Tibial artery (tissue), 4 donors: ENCODE measurements around the gene PHACTR1.

Experiments used
- DNase-seq, 2 donors: peaks; one replicate each; pipeline ENCODE4 v3.0.0-alpha.2; 2019
- H3K27ac ChIP-seq, 2 donors: fragments of 200-600 bp; sonication (generic) in 1 of 2; 1 replicate in 1 of 2; 2 replicates in 1 of 2; pipeline ENCODE4 v1.5.1; 2018 to 2019; ENCODE audit warnings: mild to moderate bottlenecking in 1 of 2
- H3K27me3 ChIP-seq, 2 donors: fragments of 200-600 bp; sonication (generic) in 1 of 2; one replicate each; pipeline versions ENCODE4 v1.5.1 to v1.6.0; 2016 to 2019
- H3K36me3 ChIP-seq, 3 donors: fragments of 200-600 bp; sonication (generic) in 2 of 3; one replicate each; pipeline ENCODE4 v1.5.1; 2016 to 2019; ENCODE audit warnings: mild to moderate bottlenecking in 2 of 3
- H3K4me1 ChIP-seq, 4 donors: fragments of 200-600 bp; sonication (generic) in 2 of 4; 1 replicate in 3 of 4; 2 replicates in 1 of 4; pipeline ENCODE4 v1.5.1; 2016 to 2019
- H3K4me3 ChIP-seq, 2 donors: fragments of 200-600 bp; sonication (generic) in 1 of 2; 1 replicate in 1 of 2; 2 replicates in 1 of 2; pipeline ENCODE4 v1.5.1; 2018 to 2019; ENCODE audit warnings: mild to moderate bottlenecking in 2 of 2
- H3K9me3 ChIP-seq, 3 donors: fragments of 200-600 bp; sonication (generic) in 1 of 3; one replicate each; pipeline ENCODE4 v1.5.1; 2016 to 2019
- intact Hi-C: fragments of 100-400 bp; cut with DNase I; formaldehyde crosslinking; loops from one replicate; pipeline ENCODE4 v1.15.0; 2023; ENCODE audit warnings: low total_unique reads
- TF ChIP-seq, protein P1 (sequence below), 2 experiments: fragments of 200-600 bp in 1 of 2; fragments of 450-650 bp in 1 of 2; IDR thresholded peaks; one replicate each; pipeline ENCODE4 v1.5.1; 2017 to 2019; ENCODE audit warnings: antibody characterized with exemption in 2 of 2, mild to moderate bottlenecking in 1 of 2, moderate library complexity in 1 of 2

The PHACTR1 gene

DNA sequence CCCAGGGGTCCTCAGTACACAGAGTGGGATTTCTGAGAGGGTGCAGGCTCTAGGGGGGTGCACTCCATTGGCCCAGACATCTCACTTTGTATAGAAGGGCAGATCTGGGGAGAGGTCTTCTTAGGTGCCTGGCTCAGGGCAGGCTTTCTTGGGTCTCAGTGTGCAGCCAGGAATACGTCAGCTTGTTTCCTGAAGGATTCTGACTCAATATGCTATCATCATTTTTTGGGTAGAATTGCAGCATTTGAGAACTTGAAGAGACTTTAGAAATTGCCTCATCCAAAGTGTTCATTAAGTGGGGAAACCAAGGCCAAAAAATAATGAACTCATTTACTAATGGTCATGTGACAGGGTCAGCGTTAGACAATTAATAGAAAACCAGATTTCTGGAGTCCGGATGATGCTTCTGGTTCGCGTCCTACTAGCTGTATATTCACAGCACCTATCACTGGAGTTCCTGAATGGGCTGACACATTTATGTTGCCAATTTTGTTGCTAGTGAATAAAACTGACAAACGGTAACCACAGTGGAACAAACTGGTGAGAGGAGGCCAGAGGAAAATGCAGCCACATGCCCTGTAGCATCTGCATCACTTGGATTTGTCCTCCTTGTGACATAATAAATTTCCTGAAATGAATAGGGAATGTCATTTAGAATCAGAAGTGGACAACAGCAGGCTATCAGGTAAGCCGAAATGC lies 372.9 kb downstream of the PHACTR1 start:
- DNase-seq, result no peak
- Histone ChIP-seq H3K27ac (peak overlapping the region; percentile 42 to 60), H3K4me3 (no peak overlapping the region), H3K9me3 (no peaks in the 10 kb centered on the region), H3K4me1 (peaks cover 0 to 62% (median 18%) of the 10 kb centered on the region in 4 donors), H3K36me3 (no peaks in the 10 kb centered on the region), H3K27me3 (no peaks in the 10 kb centered on the region)
- TF ChIP-seq, protein P1, sequence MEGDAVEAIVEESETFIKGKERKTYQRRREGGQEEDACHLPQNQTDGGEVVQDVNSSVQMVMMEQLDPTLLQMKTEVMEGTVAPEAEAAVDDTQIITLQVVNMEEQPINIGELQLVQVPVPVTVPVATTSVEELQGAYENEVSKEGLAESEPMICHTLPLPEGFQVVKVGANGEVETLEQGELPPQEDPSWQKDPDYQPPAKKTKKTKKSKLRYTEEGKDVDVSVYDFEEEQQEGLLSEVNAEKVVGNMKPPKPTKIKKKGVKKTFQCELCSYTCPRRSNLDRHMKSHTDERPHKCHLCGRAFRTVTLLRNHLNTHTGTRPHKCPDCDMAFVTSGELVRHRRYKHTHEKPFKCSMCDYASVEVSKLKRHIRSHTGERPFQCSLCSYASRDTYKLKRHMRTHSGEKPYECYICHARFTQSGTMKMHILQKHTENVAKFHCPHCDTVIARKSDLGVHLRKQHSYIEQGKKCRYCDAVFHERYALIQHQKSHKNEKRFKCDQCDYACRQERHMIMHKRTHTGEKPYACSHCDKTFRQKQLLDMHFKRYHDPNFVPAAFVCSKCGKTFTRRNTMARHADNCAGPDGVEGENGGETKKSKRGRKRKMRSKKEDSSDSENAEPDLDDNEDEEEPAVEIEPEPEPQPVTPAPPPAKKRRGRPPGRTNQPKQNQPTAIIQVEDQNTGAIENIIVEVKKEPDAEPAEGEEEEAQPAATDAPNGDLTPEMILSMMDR (IDR thresholded peaks at IDR 0.05), result no peak
- intact Hi-C loops, result no loop called here

DNA sequence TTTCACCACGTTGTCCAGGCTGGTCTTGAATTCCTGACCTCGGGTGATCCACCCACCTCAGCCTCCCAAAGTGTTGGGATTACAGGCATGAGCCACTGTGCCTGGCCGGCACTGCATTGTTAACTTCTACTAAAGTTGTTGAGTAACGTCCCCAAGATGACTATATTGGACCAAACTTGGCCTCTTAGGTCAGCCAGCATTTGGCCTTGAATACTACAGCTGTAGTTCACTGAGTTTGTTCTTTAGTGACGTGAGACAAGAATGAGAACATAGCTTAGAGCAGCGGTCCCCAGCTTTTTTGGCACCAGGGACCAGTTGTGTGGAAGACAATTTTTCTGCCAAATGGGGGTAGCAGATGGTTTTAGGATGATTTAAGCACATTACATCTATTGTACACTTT lies 374.6 kb downstream of the PHACTR1 start:
- no peaks in the 10 kb centered on the region for H3K9me3 ChIP-seq
- DNase-seq, result peak; percentile 25 to 77
- H3K27me3 ChIP-seq, result no peaks in the 10 kb centered on the region
- TF ChIP-seq, protein P1 (IDR thresholded peaks at IDR 0.05), result no peak
- intact Hi-C loops, result loop anchor here (10.0 kb wide), 1 partner anchor 66 kb away; no protein-coding TSS in a partner anchor
- H3K36me3 ChIP-seq, result no peaks in the 10 kb centered on the region
- H3K4me3 ChIP-seq, result no peak overlapping the region
- peaks cover 0 to 73% (median 25%) of the 10 kb centered on the region in 4 donors for H3K4me1 ChIP-seq
- H3K27ac ChIP-seq, result peak overlapping the region; percentile 42 to 60

DNA sequence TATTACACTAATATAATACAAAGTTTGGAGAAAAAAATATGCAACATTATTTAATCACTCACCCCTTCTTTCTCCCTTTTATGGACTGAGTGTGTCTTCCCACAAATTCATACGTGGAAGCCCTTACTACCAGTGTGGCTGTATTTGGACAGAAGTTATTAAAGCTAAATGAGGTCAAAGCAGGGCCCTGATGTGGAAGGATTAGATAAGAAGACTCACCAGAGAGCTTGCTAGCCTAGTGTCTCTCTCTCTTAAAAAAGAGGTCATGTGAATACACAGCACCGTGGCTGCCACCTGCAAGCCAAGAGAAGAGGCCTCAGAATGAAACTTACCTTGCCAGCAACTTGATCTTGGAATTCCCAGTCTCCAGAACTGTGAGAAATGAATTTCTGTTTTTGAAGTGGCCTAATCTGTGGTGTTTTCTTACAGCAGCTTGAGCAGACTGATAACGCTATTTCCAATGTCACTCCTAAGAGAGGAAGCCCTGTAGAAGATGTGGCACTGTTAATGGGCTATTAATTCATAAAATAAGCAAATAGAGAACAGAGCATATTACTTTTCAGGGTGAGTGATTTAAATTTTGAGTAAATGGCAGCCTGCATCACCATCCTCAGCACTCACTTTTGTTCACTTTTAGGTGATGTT lies 378.3 kb downstream of the PHACTR1 start:
- Histone ChIP-seq H3K4me3 (no peak overlapping the region), H3K27me3 (no peaks in the 10 kb centered on the region), H3K4me1 (peaks cover 0 to 81% (median 33%) of the 10 kb centered on the region in 4 donors), H3K36me3 (no peaks in the 10 kb centered on the region), H3K9me3 (no peaks in the 10 kb centered on the region), H3K27ac (peak overlapping the region; percentile 44 to 67)
- TF ChIP-seq, protein P1 (IDR thresholded peaks at IDR 0.05), result no peak
- intact Hi-C loops, result loop anchor here (10.0 kb wide), 1 partner anchor 70 kb away; no protein-coding TSS in a partner anchor
- no peak for DNase-seq

DNA sequence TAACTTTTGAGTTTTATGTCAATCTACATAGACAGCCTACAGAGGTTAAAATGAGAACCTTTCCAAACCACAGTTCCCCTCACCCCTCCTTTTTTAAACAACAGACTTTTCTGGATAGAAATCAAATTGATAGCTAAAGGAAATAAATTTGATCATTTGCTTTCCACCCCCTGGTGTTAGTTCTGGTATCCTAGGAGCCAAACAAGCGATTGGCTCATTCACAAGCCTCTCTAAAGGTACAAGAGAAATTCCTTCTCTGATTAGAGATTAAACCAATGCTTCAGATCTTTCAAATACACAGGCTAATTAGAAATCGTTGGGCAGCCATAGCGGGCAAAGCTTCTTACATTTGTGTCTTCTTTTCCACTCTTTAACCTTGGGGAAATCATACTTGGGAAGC lies 379.5 kb downstream of the PHACTR1 start:
- H3K9me3 ChIP-seq, result no peaks in the 10 kb centered on the region
- intact Hi-C loops, result loop anchor here (10.0 kb wide), 1 partner anchor 71 kb away; no protein-coding TSS in a partner anchor
- no peaks in the 10 kb centered on the region for H3K27me3 ChIP-seq
- H3K4me3 ChIP-seq, result no peak overlapping the region
- DNase-seq, result no peak
- no peaks in the 10 kb centered on the region for H3K36me3 ChIP-seq
- TF ChIP-seq, protein P1 (IDR thresholded peaks at IDR 0.05), result no peak
- H3K4me1 ChIP-seq, result peaks cover 0 to 79% (median 27%) of the 10 kb centered on the region in 4 donors
- peak overlapping the region; percentile 67 to 68 for H3K27ac ChIP-seq

DNA sequence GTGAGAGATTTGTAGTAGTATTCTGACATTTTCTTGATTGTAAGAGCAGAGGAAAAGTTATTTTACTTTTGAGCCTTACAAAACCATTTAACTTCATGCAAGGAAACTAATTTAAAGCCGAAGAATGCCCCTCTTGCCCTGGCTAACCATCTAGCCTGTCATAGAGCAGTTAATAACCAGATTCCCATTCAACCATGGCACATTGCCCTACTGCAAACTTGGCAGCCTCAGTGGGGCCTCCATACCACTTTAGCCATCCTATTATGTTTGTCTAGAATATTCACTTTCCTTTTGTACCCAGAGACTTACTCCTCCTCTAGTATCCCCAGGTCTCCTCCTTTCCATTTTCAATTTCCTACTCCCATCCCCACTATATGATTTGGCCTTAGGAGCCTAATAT lies 380.9 kb downstream of the PHACTR1 start:
- intact Hi-C loops, result loop anchor here (10.0 kb wide), 1 partner anchor 73 kb away; no protein-coding TSS in a partner anchor
- TF ChIP-seq, protein P1 (IDR thresholded peaks at IDR 0.05), result no peak
- Histone ChIP-seq H3K9me3 (no peaks in the 10 kb centered on the region), H3K27me3 (no peaks in the 10 kb centered on the region), H3K4me3 (no peak overlapping the region), H3K27ac (peak overlapping the region; percentile 67 to 68), H3K4me1 (peaks cover 0 to 80% (median 28%) of the 10 kb centered on the region in 4 donors), H3K36me3 (no peaks in the 10 kb centered on the region)
- DNase-seq, result no peak
